Fibroblast of skin of abdomen (primary cell): ENCODE data around the gene RILP. TPM values are rescaled to one million over a fixed set of nuclear protein-coding genes. Genes with fewer than 3 reads are reported as not detected.
A peak's percentile ranks its signal among the peaks of the same experiment; 100 is the strongest.
"Not testable (repeated sequence)": the region's sequence is repeated elsewhere in the genome, so short reads cannot be mapped to it uniquely, and the experiment has no call there.

ENCODE experiments used
- DNase-seq: peaks from one replicate; pipeline ENCODE4 v3.0.0-alpha.2; 2013
- polyA plus RNA-seq, 2 experiments: library from polyadenylated mRNA; unstranded; fragments of 120-200 nt; gene quantifications; one replicate each; pipeline ENCODE4 v1.2.1, GENCODE V29; 2013; ENCODE audit not compliant: insufficient read length in 2 of 2

Gene RILP
- polyA plus RNA-seq (2013, experiment 1 of 2; ENCODE audit: insufficient read length) = 3.8 TPM
- 5.0 TPM for polyA plus RNA-seq (2013, experiment 2 of 2; ENCODE audit: insufficient read length)

GRCh38 chr17:1649844-1650501, at the start of gene RILP:
TSS of gene RILP (minus strand) at chr17:1649866. CDS start at chr17:1649804, 62 bp downstream.
- no peak for DNase-seq

- DNase-seq = no peak
Measured at GRCh38 chr17:1697681-1698080, 48.0 kb upstream of the RILP start.

- no peak for DNase-seq
Measured at GRCh38 chr17:1695365-1695764, 45.7 kb upstream of the RILP start.

GRCh38 chr17:1693339-1693738, 43.7 kb upstream of the RILP start:
- DNase-seq = peak; percentile 19

GRCh38 chr17:1690544-1691221, 41.0 kb upstream of the RILP start:
- no peak for DNase-seq

- DNase-seq = not testable (repeated sequence)
Measured at GRCh38 chr17:1688405-1688804, 38.7 kb upstream of the RILP start.

GRCh38 chr17:1686086-1686485, 36.4 kb upstream of the RILP start:
- DNase-seq = no peak

- DNase-seq = peak; percentile 97
Measured at GRCh38 chr17:1684378-1685189, 34.9 kb upstream of the RILP start, which contains the start of gene PRPF8. TSS of gene PRPF8 (minus strand) at chr17:1684867. CDS start at chr17:1684571, 296 bp downstream.

GRCh38 chr17:1683459-1683858, 33.8 kb upstream of the RILP start:
- no peak for DNase-seq

GRCh38 chr17:1676401-1676800, 26.7 kb upstream of the RILP start:
- DNase-seq = no peak

- DNase-seq = no peak
Measured at GRCh38 chr17:1673041-1673785, 23.5 kb upstream of the RILP start.

- DNase-seq = not testable (repeated sequence)
Measured at GRCh38 chr17:1663934-1664333, 14.3 kb upstream of the RILP start.

- DNase-seq = no peak
Measured at GRCh38 chr17:1661045-1661444, 11.4 kb upstream of the RILP start.

GRCh38 chr17:1658100-1658499, 8.4 kb upstream of the RILP start:
- DNase-seq = no peak

- no peak for DNase-seq
Measured at GRCh38 chr17:1653735-1654134, 4.1 kb upstream of the RILP start.

GRCh38 chr17:1652794-1653193, 3.1 kb upstream of the RILP start:
- DNase-seq = not testable (repeated sequence)

- no peak for DNase-seq
Measured at GRCh38 chr17:1651559-1651844, 1.8 kb upstream of the RILP start.

GRCh38 chr17:1650731-1651558, 1.3 kb upstream of the RILP start:
- no peak for DNase-seq

- peak; percentile 91 for DNase-seq
Measured at GRCh38 chr17:1648963-1649843, 463 bp downstream of the RILP start.

- DNase-seq = no peak
Measured at GRCh38 chr17:1648173-1648962, 1.3 kb downstream of the RILP start.
